ENCODE data around the gene KIFAP3. TPM values are rescaled to one million over a fixed set of nuclear protein-coding genes. Genes with fewer than 3 reads are reported as not detected.
A peak's percentile ranks its signal among the peaks of the same experiment; 100 is the strongest.
"Not testable (repeated sequence)": the region's sequence is repeated elsewhere in the genome, so short reads cannot be mapped to it uniquely, and the experiment has no call there.

The KIFAP3 gene
- polyA plus RNA-seq, 1 donor from 2014 or later = 5.5 TPM

DNA sequence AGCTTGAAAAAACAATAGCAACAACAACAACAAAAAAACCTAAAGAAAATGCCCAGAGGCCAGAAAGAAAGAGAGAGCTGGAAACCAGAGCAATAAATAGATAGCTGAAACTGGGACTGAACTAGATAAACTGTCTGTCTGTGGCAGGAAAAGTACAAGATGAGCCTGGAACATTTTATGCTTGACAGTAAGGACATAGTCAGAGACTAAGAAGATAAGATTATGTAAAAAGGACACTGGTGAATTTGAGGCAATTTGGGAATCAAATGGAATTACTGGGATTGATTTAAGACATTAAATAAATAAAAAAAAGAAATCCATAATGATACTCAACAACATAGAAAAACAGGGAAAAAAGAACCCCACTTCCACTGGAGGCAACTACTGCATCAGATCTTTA is 1.7 kb upstream of the KIFAP3 start:
- Mint-ChIP-seq H3K9me3 (peaks cover 2 to 9% (median 3%) of the 10 kb centered on the region in 3 donors), H3K4me3 (no peak overlapping the region), H3K27me3 (no peaks in the 10 kb centered on the region), H3K4me1 (peaks cover 21 to 30% (median 22%) of the 10 kb centered on the region in 3 donors), H3K36me3 (peaks cover 7% of the 10 kb centered on the region), H3K27ac (peak overlapping the region in 2 of 3 donors; percentile 5 to 39)

DNA sequence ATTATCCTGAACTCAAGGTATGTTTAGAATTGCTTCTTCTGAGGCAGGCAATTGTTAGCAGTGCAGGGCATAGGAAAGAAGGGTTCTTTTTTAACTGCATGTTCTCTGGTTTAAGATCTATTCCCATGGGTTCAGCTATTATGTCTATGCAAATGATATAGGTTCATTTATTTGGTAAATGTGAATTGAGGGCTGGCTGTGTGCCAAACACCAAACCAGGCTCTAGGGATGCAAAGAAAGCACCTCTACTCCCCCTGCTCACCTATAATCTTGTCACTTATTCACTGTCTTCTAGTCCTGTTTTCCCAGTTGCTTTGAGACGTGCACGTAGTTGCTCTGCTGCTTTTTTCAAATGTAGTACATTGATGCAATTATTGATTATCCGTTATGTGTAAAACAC is 691 bp upstream of the KIFAP3 start:
- peak overlapping the region; percentile 67 to 96 (median 92) for H3K4me3 Mint-ChIP-seq
- no peaks in the 10 kb centered on the region for H3K27me3 Mint-ChIP-seq
- H3K36me3 Mint-ChIP-seq = peaks cover 10% of the 10 kb centered on the region
- peaks cover 4 to 12% (median 4%) of the 10 kb centered on the region in 3 donors for H3K9me3 Mint-ChIP-seq
- H3K4me1 Mint-ChIP-seq = peaks cover 22 to 36% (median 29%) of the 10 kb centered on the region in 3 donors
- peak overlapping the region; percentile 39 to 94 (median 91) for H3K27ac Mint-ChIP-seq

DNA sequence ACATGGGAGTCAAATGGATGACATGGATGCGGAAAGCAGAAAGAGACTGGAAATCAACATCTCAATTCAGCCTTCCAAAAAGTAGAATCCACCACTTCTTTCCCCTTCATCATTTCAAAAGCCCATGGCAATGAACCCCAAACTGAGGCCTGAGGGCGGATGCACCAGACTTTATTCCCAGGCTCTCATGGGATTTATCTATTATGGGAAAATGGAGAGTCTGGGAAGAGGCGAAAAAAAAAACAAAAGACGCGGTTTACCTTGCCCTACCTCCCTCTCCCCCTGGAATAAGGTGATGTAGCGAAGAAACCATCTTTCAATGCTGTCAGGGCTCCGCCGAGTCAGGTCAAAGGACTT is 624 bp downstream of the KIFAP3 start:
- peak overlapping the region; percentile 39 to 94 (median 91) for H3K27ac Mint-ChIP-seq
- H3K27me3 Mint-ChIP-seq = no peaks in the 10 kb centered on the region
- H3K9me3 Mint-ChIP-seq = peaks cover 2 to 8% (median 4%) of the 10 kb centered on the region in 3 donors
- peaks cover 10% of the 10 kb centered on the region for H3K36me3 Mint-ChIP-seq
- H3K4me1 Mint-ChIP-seq = peaks cover 25 to 44% (median 42%) of the 10 kb centered on the region in 3 donors
- H3K4me3 Mint-ChIP-seq = peak overlapping the region; percentile 67 to 96 (median 92)

DNA sequence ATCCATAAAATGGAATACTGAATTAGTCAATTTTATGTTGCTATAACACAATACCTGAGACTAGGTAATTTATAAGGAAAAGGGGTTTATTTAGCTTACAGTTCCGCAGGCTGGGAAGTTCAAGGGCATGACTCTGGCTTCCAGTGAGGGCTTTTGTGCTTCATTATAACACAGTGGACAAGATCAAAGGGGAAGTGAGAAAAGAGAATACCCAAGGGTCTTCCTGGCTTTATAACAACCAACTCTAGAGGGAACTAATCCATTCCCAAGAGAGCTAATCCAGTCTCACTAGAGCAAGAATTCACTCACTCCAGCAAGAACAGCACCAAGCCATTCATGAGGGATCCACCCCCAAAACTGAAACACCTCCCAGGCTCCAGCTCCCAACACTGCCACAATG is 3.1 kb downstream of the KIFAP3 start:
- peaks cover 34 to 56% (median 48%) of the 10 kb centered on the region in 3 donors for H3K4me1 Mint-ChIP-seq
- H3K9me3 Mint-ChIP-seq = peaks cover 2 to 8% (median 4%) of the 10 kb centered on the region in 3 donors
- no peaks in the 10 kb centered on the region for H3K27me3 Mint-ChIP-seq
- peaks cover 7% of the 10 kb centered on the region for H3K36me3 Mint-ChIP-seq
- peak overlapping the region in 2 of 4 donors; percentile 18 to 31 for H3K4me3 Mint-ChIP-seq
- no peak overlapping the region for H3K27ac Mint-ChIP-seq

DNA sequence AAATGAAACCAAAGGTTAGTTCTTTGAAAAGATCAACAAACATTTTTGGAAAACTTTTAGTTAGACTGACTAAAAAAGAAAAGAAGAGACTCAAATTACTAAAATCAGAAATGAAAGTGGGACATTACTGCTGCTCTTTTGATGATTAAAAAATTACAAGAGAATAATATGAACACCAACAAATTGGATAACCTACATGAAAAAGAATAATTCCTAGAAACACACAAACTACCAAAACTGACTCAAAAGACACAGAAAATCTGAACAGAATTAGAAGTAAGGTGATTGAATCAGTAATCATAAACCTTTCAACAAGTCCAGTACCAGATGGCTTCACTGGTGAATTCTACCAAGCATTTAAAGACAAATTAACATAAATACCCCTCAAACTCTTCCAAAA is 5.6 kb downstream of the KIFAP3 start:
- Mint-ChIP-seq H3K4me3 (peak overlapping the region in 1 of 4 donors; percentile 69), H3K36me3 (peaks cover 7% of the 10 kb centered on the region), H3K27me3 (no peaks in the 10 kb centered on the region), H3K9me3 (peaks cover 2 to 8% (median 4%) of the 10 kb centered on the region in 3 donors), H3K4me1 (peaks cover 22 to 43% (median 36%) of the 10 kb centered on the region in 3 donors), H3K27ac (no peak overlapping the region)

DNA sequence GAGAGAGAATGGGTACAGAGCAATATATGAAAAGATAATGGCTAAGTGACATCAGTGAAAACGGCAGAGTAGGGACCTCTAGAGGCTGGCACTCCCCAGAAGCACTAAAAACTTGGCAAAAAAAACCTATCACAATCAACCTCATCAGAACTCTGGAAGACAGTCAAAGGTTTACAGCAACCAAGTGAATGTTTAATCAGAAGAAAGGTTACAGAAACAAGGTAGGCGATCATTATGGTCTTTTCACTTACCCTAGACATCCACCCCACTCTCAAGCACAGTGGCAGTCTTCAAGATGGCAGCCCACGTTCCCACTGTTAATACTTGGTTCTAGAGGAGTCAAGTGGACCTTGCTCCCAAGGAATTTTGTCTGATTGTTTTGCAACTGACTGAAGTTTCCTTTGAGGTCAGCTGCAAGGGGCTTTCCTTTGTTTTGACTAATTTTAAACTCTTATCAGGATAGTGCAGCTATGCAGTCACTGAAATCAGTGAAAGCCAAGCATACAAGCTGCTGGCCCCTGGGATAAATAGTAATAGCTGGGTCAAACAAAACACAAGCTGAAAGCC is 7.2 kb downstream of the KIFAP3 start:
- Mint-ChIP-seq H3K36me3 (peaks cover 6% of the 10 kb centered on the region), H3K4me3 (peak overlapping the region in 1 of 4 donors; percentile 17), H3K4me1 (peaks cover 15 to 38% (median 34%) of the 10 kb centered on the region in 3 donors), H3K27ac (peak overlapping the region in 1 of 3 donors; percentile 67), H3K27me3 (no peaks in the 10 kb centered on the region), H3K9me3 (peaks cover 2 to 12% (median 5%) of the 10 kb centered on the region in 3 donors)

DNA sequence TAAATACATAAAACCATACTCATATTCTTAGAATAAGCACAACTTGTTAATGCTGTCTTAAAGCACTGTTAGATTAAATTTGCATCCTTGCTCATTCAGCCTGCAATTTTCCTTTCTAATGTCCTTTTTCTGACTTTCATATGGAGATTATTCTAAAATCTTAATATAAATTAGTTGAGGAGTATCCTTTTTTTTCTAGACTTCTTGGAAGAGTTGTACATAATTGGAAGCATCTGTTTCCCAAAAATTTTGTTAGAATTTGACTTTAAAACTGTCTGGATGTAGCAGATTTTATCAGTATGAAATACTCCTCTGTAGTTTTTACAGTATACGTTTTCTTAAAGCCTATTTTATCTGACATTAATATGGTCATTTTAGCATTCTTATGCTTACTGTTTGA is 9.7 kb downstream of the KIFAP3 start:
- H3K27me3 Mint-ChIP-seq = no peaks in the 10 kb centered on the region
- H3K27ac Mint-ChIP-seq = no peak overlapping the region
- peaks cover 1 to 5% (median 3%) of the 10 kb centered on the region in 3 donors for H3K9me3 Mint-ChIP-seq
- peaks cover 18 to 29% (median 20%) of the 10 kb centered on the region in 3 donors for H3K4me1 Mint-ChIP-seq
- H3K4me3 Mint-ChIP-seq = no peak overlapping the region
- H3K36me3 Mint-ChIP-seq = peaks cover 4% of the 10 kb centered on the region

DNA sequence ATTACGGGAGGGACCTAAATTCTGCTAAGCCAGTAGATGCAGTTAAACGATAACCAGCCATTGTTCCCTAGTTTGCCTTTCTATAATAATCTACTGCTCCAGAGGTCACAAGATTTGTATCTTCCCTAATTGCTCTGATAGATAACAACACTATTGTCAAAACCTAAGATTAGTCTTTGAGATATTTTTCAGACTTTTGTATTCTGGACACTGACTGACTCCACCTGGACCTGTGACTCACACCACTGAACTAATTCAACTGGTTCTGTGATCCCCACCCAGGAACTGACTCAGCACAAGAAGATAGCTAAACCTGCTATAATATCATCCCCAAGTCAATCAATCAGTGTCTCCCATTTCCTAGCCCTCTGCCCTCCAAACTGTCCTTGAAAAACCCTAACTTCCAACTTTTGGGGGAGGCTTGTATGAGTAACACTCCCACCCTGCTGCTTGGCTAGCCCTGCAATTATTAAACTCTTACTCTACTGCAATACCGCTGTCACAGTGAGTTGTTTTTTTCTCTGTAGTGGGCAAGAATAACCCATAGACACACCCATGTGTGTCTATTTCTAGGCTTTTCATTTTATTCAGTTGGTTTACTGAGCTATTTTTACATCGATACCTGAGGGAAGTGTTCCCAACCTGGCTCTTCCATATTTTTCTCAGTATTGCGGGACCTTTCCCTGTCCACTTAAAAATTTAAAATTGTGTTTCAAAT is 11.2 kb downstream of the KIFAP3 start:
- peaks cover 1 to 5% (median 3%) of the 10 kb centered on the region in 3 donors for H3K9me3 Mint-ChIP-seq
- H3K36me3 Mint-ChIP-seq = peaks cover 10% of the 10 kb centered on the region
- peaks cover 9 to 19% (median 16%) of the 10 kb centered on the region in 3 donors for H3K4me1 Mint-ChIP-seq
- H3K4me3 Mint-ChIP-seq = peak overlapping the region in 1 of 4 donors; percentile 30
- no peak overlapping the region for H3K27ac Mint-ChIP-seq
- H3K27me3 Mint-ChIP-seq = no peaks in the 10 kb centered on the region

DNA sequence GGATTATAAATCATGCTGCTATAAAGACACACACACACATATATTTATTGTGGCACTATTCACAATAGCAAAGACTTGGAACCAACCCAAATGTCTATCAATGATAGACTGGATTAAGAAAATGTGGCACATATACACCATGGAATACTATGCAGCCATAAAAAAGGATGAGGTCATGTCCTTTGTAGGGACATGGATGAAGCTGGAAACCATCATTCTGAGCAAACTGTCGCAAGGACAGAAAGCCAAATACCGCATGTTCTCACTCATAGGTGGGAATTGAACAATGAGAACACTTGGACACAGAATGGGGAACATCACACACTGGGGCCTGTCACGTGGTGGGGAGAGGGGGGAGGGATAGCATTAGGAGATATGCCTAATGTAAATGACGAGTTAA is 12.8 kb downstream of the KIFAP3 start:
- H3K36me3 Mint-ChIP-seq = peaks cover 10% of the 10 kb centered on the region
- not testable (repeated sequence) for H3K27me3 Mint-ChIP-seq, H3K27ac Mint-ChIP-seq, H3K9me3 Mint-ChIP-seq, H3K4me3 Mint-ChIP-seq
- peaks cover 4 to 13% (median 11%) of the 10 kb centered on the region in 3 donors for H3K4me1 Mint-ChIP-seq

DNA sequence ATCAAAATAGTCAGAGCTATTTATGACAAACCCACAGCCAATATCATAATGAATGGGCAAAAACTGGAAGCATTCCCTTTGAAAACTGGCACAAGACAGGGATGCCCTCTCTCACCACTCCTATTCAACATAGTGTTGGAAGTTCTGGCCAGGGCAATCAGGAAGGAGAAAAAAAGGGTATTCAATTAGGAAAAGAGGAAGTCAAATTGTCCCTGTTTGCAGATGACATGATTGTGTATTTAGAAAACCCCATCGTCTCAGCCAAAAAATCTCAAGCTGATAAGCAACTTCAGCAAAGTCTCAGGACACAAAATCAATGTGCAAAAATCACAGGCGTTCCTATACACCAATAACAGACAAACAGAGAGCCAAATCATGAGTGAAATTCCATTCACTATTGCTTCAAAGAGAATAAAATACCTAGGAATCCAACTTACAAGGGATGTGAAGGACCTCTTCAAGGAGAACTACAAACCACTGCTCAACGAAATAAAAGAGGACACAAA is 14.4 kb downstream of the KIFAP3 start:
- H3K27ac Mint-ChIP-seq, H3K4me3 Mint-ChIP-seq, H3K27me3 Mint-ChIP-seq, H3K9me3 Mint-ChIP-seq: not testable (repeated sequence)
- peaks cover 0 to 13% (median 12%) of the 10 kb centered on the region in 3 donors for H3K4me1 Mint-ChIP-seq
- H3K36me3 Mint-ChIP-seq = peaks cover 12% of the 10 kb centered on the region

DNA sequence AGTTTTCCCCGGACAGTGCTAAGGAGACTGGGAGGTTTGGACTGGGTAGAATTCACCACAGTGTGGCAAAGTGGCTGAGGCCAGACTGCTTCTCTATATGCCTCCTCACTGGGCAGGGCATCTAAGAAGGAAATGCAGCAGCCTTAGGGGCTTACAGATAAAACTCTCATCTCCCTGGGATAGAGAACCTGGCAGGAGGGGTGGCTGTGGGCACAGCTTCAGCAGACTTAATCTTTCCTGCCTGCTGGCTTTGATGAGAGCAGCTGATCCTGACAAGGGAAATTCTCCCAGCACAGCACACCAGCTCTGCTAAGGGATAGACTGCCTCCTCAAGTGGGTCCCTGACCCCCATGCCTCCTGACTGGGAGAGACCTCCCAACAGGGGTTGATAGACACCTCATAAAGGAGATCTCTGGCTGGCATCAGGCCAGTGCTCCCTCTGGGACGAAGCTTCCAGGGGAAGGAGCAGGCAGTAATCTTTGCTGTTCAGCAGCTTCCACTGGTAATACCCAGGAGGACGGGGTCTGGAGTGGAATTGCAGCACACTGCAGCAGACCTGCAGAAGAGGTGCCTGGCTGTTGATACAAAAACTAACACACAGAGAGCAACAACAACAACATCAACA is 25.2 kb downstream of the KIFAP3 start:
- Mint-ChIP-seq H3K9me3 (peaks cover 0 to 4% (median 2%) of the 10 kb centered on the region in 3 donors), H3K27ac (no peak overlapping the region), H3K36me3 (peaks cover 33% of the 10 kb centered on the region)

DNA sequence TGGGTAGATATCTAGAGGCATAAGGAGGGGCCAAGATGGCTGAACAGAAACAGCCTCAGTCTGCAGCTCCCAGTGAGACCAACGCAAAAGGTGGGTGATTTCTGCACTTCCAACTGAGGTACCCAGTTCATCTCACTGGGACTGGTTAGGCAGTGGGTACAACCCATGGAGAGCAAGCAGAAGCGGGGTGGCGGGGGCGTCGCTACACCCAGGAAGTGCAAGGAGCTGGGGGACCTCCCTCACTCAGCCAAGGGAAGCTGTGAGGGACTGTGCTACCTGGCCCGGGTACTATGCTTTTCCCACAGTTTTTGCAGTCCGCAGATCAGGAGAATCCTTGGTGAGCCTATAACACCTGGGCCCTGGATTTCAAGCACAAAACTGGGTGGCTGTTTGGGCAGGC is 26.0 kb downstream of the KIFAP3 start:
- peaks cover 27% of the 10 kb centered on the region for H3K36me3 Mint-ChIP-seq
- H3K9me3 Mint-ChIP-seq = peaks cover 0 to 4% (median 2%) of the 10 kb centered on the region in 3 donors
- H3K4me3 Mint-ChIP-seq = no peak overlapping the region
- H3K27ac Mint-ChIP-seq = no peak overlapping the region
- H3K27me3 Mint-ChIP-seq = no peaks in the 10 kb centered on the region
- peaks cover 0 to 4% (median 3%) of the 10 kb centered on the region in 3 donors for H3K4me1 Mint-ChIP-seq

More for the DNA sequence above, 25.2 kb downstream of the KIFAP3 start:
- Mint-ChIP-seq H3K4me3 (no peak overlapping the region), H3K27me3 (no peaks in the 10 kb centered on the region), H3K4me1 (peaks cover 0 to 4% (median 3%) of the 10 kb centered on the region in 3 donors)

DNA sequence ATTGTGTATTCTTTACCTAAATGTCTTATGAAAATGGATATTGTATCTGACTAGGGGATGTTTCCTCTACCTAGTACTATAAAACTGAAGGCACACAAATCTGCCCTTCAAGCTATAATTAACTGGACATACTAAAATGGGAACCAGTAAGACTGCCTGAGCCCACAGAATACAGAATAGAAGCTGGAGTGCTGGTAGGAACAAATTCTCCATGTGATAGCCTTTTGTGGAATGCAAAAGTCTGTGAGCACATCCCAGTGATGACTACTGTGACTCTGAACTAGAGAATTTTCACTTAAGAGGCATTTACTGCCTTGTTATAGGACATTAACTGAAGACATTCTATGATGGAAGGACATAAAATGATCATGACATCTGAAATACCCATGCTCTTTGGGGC is 30.3 kb downstream of the KIFAP3 start:
- Mint-ChIP-seq H3K36me3 (peaks cover 19% of the 10 kb centered on the region), H3K27me3 (no peaks in the 10 kb centered on the region), H3K9me3 (no peaks in the 10 kb centered on the region), H3K27ac (no peak overlapping the region), H3K4me3 (no peak overlapping the region), H3K4me1 (peaks cover 0 to 4% (median 0%) of the 10 kb centered on the region in 3 donors)

DNA sequence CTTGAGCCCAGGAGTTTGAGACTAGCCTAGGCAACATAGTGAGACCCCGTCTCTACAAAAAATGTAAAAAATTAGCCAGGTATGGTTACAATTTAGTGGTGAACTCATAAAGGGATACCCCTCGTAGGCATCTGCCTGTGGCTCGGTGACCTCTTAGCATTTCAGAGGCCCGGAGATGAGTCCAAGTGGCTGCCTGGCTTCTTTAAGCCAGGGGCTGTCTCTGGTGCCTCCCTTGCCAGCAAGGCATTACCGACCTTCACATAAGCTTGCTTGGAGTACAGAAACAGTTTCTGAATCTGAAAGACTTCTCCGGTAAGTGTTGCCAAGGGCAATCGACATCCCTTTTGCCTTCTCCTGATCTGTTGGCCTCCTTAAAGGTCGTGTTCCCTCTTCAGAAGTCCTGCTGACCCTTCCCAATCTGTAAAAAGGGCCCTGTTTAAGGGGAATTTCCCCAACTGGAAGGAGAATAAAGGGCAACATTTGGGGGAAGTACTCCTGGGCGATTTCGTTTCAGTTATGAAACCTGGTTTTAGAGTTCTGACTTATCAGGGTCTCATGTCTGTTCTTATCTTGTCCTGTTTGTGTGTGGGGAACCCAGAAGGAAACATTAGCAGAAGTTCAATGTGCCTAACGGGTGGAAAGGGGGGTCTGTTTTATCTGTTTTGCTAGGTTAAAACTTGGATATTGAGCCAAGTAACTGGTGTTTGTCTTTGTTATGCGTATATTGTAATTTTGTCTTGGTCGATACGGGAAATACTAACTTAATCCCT is 32.9 kb downstream of the KIFAP3 start:
- no peaks in the 10 kb centered on the region for H3K27me3 Mint-ChIP-seq
- H3K4me1 Mint-ChIP-seq = no peaks in the 10 kb centered on the region
- no peak overlapping the region for H3K27ac Mint-ChIP-seq
- no peaks in the 10 kb centered on the region for H3K9me3 Mint-ChIP-seq
- no peak overlapping the region for H3K4me3 Mint-ChIP-seq
- H3K36me3 Mint-ChIP-seq = peaks cover 23% of the 10 kb centered on the region
